Activated naive CD4-positive, alpha-beta T cell treated with anti-CD3 and anti-CD28 coated beads, Interleukin-2, amount 50 U/mL, for 24 hours (primary cell): ENCODE measurements around the gene PNPLA8.
A peak's percentile ranks its signal among the peaks of the same experiment; 100 is the strongest.
"Not testable (repeated sequence)": the region's sequence is repeated elsewhere in the genome, so short reads cannot be mapped to it uniquely, and the experiment has no call there.

Experiments
- H3K27ac Mint-ChIP-seq: one replicate; pipeline ENCODE4 v1.8.0; 2021; ENCODE audit warnings: mild to moderate bottlenecking, mixed read lengths
- H3K27me3 Mint-ChIP-seq: one replicate; pipeline ENCODE4 v1.8.0; 2021; ENCODE audit warnings: mixed read lengths
- H3K36me3 Mint-ChIP-seq: one replicate; pipeline ENCODE4 v1.8.0; 2021; ENCODE audit warnings: mixed read lengths
- H3K4me1 Mint-ChIP-seq: one replicate; pipeline ENCODE4 v1.8.0; 2021; ENCODE audit warnings: mixed read lengths
- H3K4me3 Mint-ChIP-seq: one replicate; pipeline ENCODE4 v1.8.0; 2021; ENCODE audit warnings: mild to moderate bottlenecking, mixed read lengths
- H3K9me3 Mint-ChIP-seq: one replicate; pipeline ENCODE4 v1.8.0; 2021; ENCODE audit warnings: mixed read lengths

PNPLA8 gene

GRCh38 chr7:108525985-108526767 is at the start of gene PNPLA8:
TSS of gene PNPLA8 (minus strand) at chr7:108526135. CDS start at chr7:108515491, 10,644 bp downstream.
- Mint-ChIP-seq H3K27me3 (peaks cover 4% of the 10 kb centered on the region), H3K27ac (peak within 1 kb of the TSS; percentile 96), H3K9me3 (no peaks in the 10 kb centered on the region), H3K4me1 (peaks cover 44% of the 10 kb centered on the region), H3K36me3 (peaks cover 3% of the 10 kb centered on the region), H3K4me3 (peak within 1 kb of the TSS; percentile 95)

- peaks cover 43% of the 10 kb centered on the region for H3K4me1 Mint-ChIP-seq
- peaks cover 28% of the 10 kb centered on the region for H3K36me3 Mint-ChIP-seq
- H3K27ac Mint-ChIP-seq = no peak overlapping the region
- H3K4me3 Mint-ChIP-seq = no peak overlapping the region
- H3K9me3 Mint-ChIP-seq = peaks cover 4% of the 10 kb centered on the region
- H3K27me3 Mint-ChIP-seq = no peaks in the 10 kb centered on the region
These were observed 49.2 kb upstream of the PNPLA8 start for GRCh38 chr7:108575156-108575555.

- Mint-ChIP-seq H3K27me3 (no peaks in the 10 kb centered on the region), H3K4me1 (peaks cover 59% of the 10 kb centered on the region), H3K27ac (no peak overlapping the region), H3K36me3 (peaks cover 20% of the 10 kb centered on the region), H3K9me3 (no peaks in the 10 kb centered on the region), H3K4me3 (no peak overlapping the region)
These were observed 46.5 kb upstream of the PNPLA8 start for GRCh38 chr7:108572480-108572879.

- peaks cover 64% of the 10 kb centered on the region for H3K4me1 Mint-ChIP-seq
- no peaks in the 10 kb centered on the region for H3K27me3 Mint-ChIP-seq
- peak overlapping the region; percentile 98 for H3K4me3 Mint-ChIP-seq
- peaks cover 5% of the 10 kb centered on the region for H3K9me3 Mint-ChIP-seq
- H3K36me3 Mint-ChIP-seq = peaks cover 17% of the 10 kb centered on the region
- peak overlapping the region; percentile 99 for H3K27ac Mint-ChIP-seq
These were observed 44.3 kb upstream of the PNPLA8 start for GRCh38 chr7:108570146-108570755.

- Mint-ChIP-seq H3K36me3 (peaks cover 20% of the 10 kb centered on the region), H3K9me3 (peaks cover 5% of the 10 kb centered on the region), H3K27ac (peak within 1 kb of the TSS; percentile 99), H3K4me1 (peaks cover 64% of the 10 kb centered on the region), H3K27me3 (no peaks in the 10 kb centered on the region), H3K4me3 (peak within 1 kb of the TSS; percentile 98)
These were observed 43.6 kb upstream of the PNPLA8 start, which contains the start of the genes DNAJB9 and THAP5 for GRCh38 chr7:108569381-108570145. TSS of gene DNAJB9 (plus strand) at chr7:108569874. CDS start at chr7:108571727, 1,853 bp downstream. TSS of gene THAP5 (minus strand) at chr7:108569706. CDS start at chr7:108569569, 137 bp downstream.

GRCh38 chr7:108568801-108569380 is 43.0 kb upstream of the PNPLA8 start:
- Mint-ChIP-seq H3K27me3 (no peaks in the 10 kb centered on the region), H3K27ac (peak overlapping the region; percentile 99), H3K9me3 (peaks cover 5% of the 10 kb centered on the region), H3K4me3 (peak overlapping the region; percentile 98), H3K4me1 (peaks cover 60% of the 10 kb centered on the region), H3K36me3 (peaks cover 23% of the 10 kb centered on the region)

GRCh38 chr7:108565987-108566386 is 40.1 kb upstream of the PNPLA8 start:
- Mint-ChIP-seq H3K4me1 (peaks cover 40% of the 10 kb centered on the region), H3K4me3 (no peak overlapping the region), H3K27ac (no peak overlapping the region), H3K9me3 (peaks cover 5% of the 10 kb centered on the region), H3K27me3 (no peaks in the 10 kb centered on the region), H3K36me3 (peaks cover 27% of the 10 kb centered on the region)

GRCh38 chr7:108561047-108561619 is 35.2 kb upstream of the PNPLA8 start:
- H3K36me3 Mint-ChIP-seq = peaks cover 34% of the 10 kb centered on the region
- H3K27ac Mint-ChIP-seq = no peak overlapping the region
- peaks cover 13% of the 10 kb centered on the region for H3K9me3 Mint-ChIP-seq

GRCh38 chr7:108559253-108559652 is 33.3 kb upstream of the PNPLA8 start:
- Mint-ChIP-seq H3K4me3 (no peak overlapping the region), H3K9me3 (peaks cover 8% of the 10 kb centered on the region), H3K27me3 (no peaks in the 10 kb centered on the region), H3K27ac (no peak overlapping the region), H3K4me1 (peaks cover 4% of the 10 kb centered on the region), H3K36me3 (peaks cover 25% of the 10 kb centered on the region)

More at GRCh38 chr7:108561047-108561619, 35.2 kb upstream of the PNPLA8 start:
- H3K4me1 Mint-ChIP-seq = peaks cover 11% of the 10 kb centered on the region
- no peak overlapping the region for H3K4me3 Mint-ChIP-seq
- H3K27me3 Mint-ChIP-seq = no peaks in the 10 kb centered on the region

GRCh38 chr7:108557617-108558016 is 31.7 kb upstream of the PNPLA8 start:
- Mint-ChIP-seq H3K36me3 (peaks cover 26% of the 10 kb centered on the region), H3K9me3 (peaks cover 8% of the 10 kb centered on the region)

GRCh38 chr7:108557191-108557590 is 31.3 kb upstream of the PNPLA8 start:
- Mint-ChIP-seq H3K9me3 (peaks cover 8% of the 10 kb centered on the region), H3K4me1 (peaks cover 4% of the 10 kb centered on the region), H3K27ac (no peak overlapping the region), H3K27me3 (no peaks in the 10 kb centered on the region), H3K36me3 (peaks cover 23% of the 10 kb centered on the region), H3K4me3 (no peak overlapping the region)

More at GRCh38 chr7:108557617-108558016, 31.7 kb upstream of the PNPLA8 start:
- Mint-ChIP-seq H3K27me3 (no peaks in the 10 kb centered on the region), H3K4me3 (no peak overlapping the region), H3K27ac (no peak overlapping the region), H3K4me1 (peaks cover 4% of the 10 kb centered on the region)

- H3K27me3 Mint-ChIP-seq, H3K27ac Mint-ChIP-seq, H3K9me3 Mint-ChIP-seq, H3K4me3 Mint-ChIP-seq, H3K4me1 Mint-ChIP-seq: not testable (repeated sequence)
- H3K36me3 Mint-ChIP-seq = peaks cover 22% of the 10 kb centered on the region
These were observed 30.7 kb upstream of the PNPLA8 start for GRCh38 chr7:108556665-108557064.

GRCh38 chr7:108548141-108548896 is 22.4 kb upstream of the PNPLA8 start:
- not testable (repeated sequence) for H3K27ac Mint-ChIP-seq, H3K9me3 Mint-ChIP-seq, H3K27me3 Mint-ChIP-seq, H3K36me3 Mint-ChIP-seq, H3K4me3 Mint-ChIP-seq, H3K4me1 Mint-ChIP-seq

- Mint-ChIP-seq H3K36me3 (peaks cover 2% of the 10 kb centered on the region), H3K27me3 (peaks cover 2% of the 10 kb centered on the region), H3K4me3 (no peak overlapping the region), H3K4me1 (no peaks in the 10 kb centered on the region), H3K9me3 (no peaks in the 10 kb centered on the region), H3K27ac (no peak overlapping the region)
These were observed 15.5 kb upstream of the PNPLA8 start for GRCh38 chr7:108541478-108541877.
